Calu3 (cell line): ENCODE measurements around the gene ZFYVE19. TPM values are rescaled to one million over a fixed set of nuclear protein-coding genes. Genes with fewer than 3 reads are reported as not detected.

ENCODE experiments used
- BruUV-seq: library from RNA; stranded (reverse); fragments of 400-500 nt; replicated peaks from 2 replicates; lab custom pipeline; 2021; lab: Mats Ljungman, UMichigan
- CTCF ChIA-PET: fragments of 300-600 bp; sonication (Branson Sonifier 250); formaldehyde crosslinking; loops from one replicate; lab custom pipeline; 2022; ENCODE audit warnings: antibody characterized with exemption; lab: Charles Lee
- DNase-seq: peaks from one replicate; pipeline ENCODE4 v3.0.0; 2022
- H3K27ac Mint-ChIP-seq: one replicate; pipeline ENCODE4 v1.8.0; 2022; ENCODE audit warnings: mixed read lengths; ENCODE audit not compliant: unreplicated experiment
- H3K27me3 Mint-ChIP-seq: one replicate; pipeline ENCODE4 v1.8.0; 2022; ENCODE audit warnings: mixed read lengths; ENCODE audit not compliant: unreplicated experiment
- H3K36me3 Mint-ChIP-seq: one replicate; pipeline ENCODE4 v1.8.0; 2022; ENCODE audit warnings: mild to moderate bottlenecking, moderate library complexity, mixed read lengths; ENCODE audit not compliant: insufficient read depth, unreplicated experiment
- H3K4me1 Mint-ChIP-seq: one replicate; pipeline ENCODE4 v1.8.0; 2022; ENCODE audit warnings: mild to moderate bottlenecking, low read depth, mixed read lengths; ENCODE audit not compliant: unreplicated experiment
- H3K4me3 Mint-ChIP-seq: one replicate; pipeline ENCODE4 v1.8.0; 2022; ENCODE audit warnings: mild to moderate bottlenecking, low read depth, moderate library complexity, mixed read lengths; ENCODE audit not compliant: unreplicated experiment
- H3K9me3 Mint-ChIP-seq: one replicate; pipeline ENCODE4 v1.8.0; 2022; ENCODE audit warnings: low read depth, mixed read lengths; ENCODE audit not compliant: unreplicated experiment
- CTCF ChIP-seq: fragments of 200-600 bp; IDR thresholded peaks from one replicate; pipeline ENCODE4 v1.8.0; 2022; ENCODE audit warnings: antibody characterized with exemption; ENCODE audit not compliant: unreplicated experiment
- intact Hi-C: fragments of 100-400 bp; cut with micrococcal nuclease; formaldehyde crosslinking; loops from one replicate; pipeline ENCODE4 v1.10.0; 2022; ENCODE audit not compliant: unreplicated experiment
- total RNA-seq: library from RNA; stranded (reverse); gene quantifications from 2 replicates; pipeline ENCODE4 v1.2.3, GENCODE V29; 2022

ZFYVE19 gene
- total RNA-seq, 1 experiment from 2014 or later, result 13.9 TPM

GRCh38 chr15:40799523-40799922 lies 7.4 kb upstream of the ZFYVE19 start:
- no peak for DNase-seq
- no TSS peak for BruUV-seq
- Mint-ChIP-seq H3K4me3 (no peak overlapping the region), H3K27ac (no peak overlapping the region), H3K4me1 (peaks cover 13% of the 10 kb centered on the region), H3K9me3 (no peaks in the 10 kb centered on the region), H3K27me3 (no peaks in the 10 kb centered on the region), H3K36me3 (no peaks in the 10 kb centered on the region)
- CTCF ChIA-PET, result no interaction called here
- intact Hi-C loops, result no loop called here
- no peak for TF ChIP-seq CTCF

GRCh38 chr15:40803076-40803475 lies 3.8 kb upstream of the ZFYVE19 start:
- no peaks in the 10 kb centered on the region for H3K4me1 Mint-ChIP-seq
- H3K9me3 Mint-ChIP-seq, result no peaks in the 10 kb centered on the region
- TF ChIP-seq CTCF, result no peak
- DNase-seq, result no peak
- CTCF ChIA-PET, result no interaction called here
- H3K36me3 Mint-ChIP-seq, result peaks cover 13% of the 10 kb centered on the region
- BruUV-seq, result no TSS peak
- H3K27me3 Mint-ChIP-seq, result no peaks in the 10 kb centered on the region
- intact Hi-C loops, result no loop called here
- H3K27ac Mint-ChIP-seq, result no peak overlapping the region
- H3K4me3 Mint-ChIP-seq, result no peak overlapping the region

GRCh38 chr15:40803688-40804087 lies 3.2 kb upstream of the ZFYVE19 start:
- Mint-ChIP-seq H3K27ac (no peak overlapping the region), H3K9me3 (no peaks in the 10 kb centered on the region), H3K27me3 (no peaks in the 10 kb centered on the region), H3K4me1 (no peaks in the 10 kb centered on the region), H3K4me3 (no peak overlapping the region), H3K36me3 (peaks cover 13% of the 10 kb centered on the region)
- no peak for DNase-seq
- intact Hi-C loops, result no loop called here
- BruUV-seq, result no TSS peak
- no peak for TF ChIP-seq CTCF
- CTCF ChIA-PET, result no interaction called here

- no peak for TF ChIP-seq CTCF
- H3K27me3 Mint-ChIP-seq, result no peaks in the 10 kb centered on the region
- intact Hi-C loops, result no loop called here
- no peaks in the 10 kb centered on the region for H3K4me1 Mint-ChIP-seq
- H3K9me3 Mint-ChIP-seq, result no peaks in the 10 kb centered on the region
- DNase-seq, result no peak
- CTCF ChIA-PET, result interaction anchor here (0.5 to 1.0 kb wide), 2 partner anchors 11 to 51 kb away, joined by 3 to 4 read pairs; no protein-coding TSS in a partner anchor
- H3K27ac Mint-ChIP-seq, result peak overlapping the region; percentile 66
- peaks cover 13% of the 10 kb centered on the region for H3K36me3 Mint-ChIP-seq
- H3K4me3 Mint-ChIP-seq, result peak overlapping the region; percentile 90
- no TSS peak for BruUV-seq
Observed at GRCh38 chr15:40806672-40807027, 239 bp upstream of the ZFYVE19 start.
